ENCODE measurements around the gene NSRP1.

- TF ChIP-seq TCF12 (IDR thresholded peaks at IDR 0.05; ENCODE audit: low read depth, low read length): no peak
- no peak for TF ChIP-seq EZH2 (IDR thresholded peaks at IDR 0.05; ENCODE audit: borderline replicate concordance, control insufficient read depth, low read depth, low read length)
Observed at GRCh38 chr17:30207655-30208054, 91.0 kb downstream of the NSRP1 start.
